ENCODE results near the gene EIF3A.

EIF3A gene

DNA sequence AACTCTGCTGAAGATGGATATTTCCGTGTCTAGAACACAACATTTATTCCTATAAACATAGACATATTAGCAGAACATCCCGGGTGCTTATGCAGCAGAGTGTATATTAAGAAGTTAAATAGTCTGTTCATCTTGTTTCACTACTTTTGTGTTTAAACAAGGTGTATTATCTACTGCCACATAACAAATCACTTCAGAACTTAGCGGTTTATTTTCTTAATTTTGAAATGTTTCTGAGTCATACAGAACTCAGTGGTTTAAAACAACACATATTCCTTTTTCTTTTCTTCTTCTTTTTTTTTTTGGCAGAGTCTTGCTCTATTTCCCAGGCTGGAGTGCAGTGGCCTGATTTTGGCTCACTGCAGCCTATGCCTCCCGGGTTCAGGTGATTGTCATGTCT, 49.1 kb upstream of the EIF3A start:
- H3K4me3 ChIP-seq (ENCODE audit: low read depth, low read length), result no peak overlapping the region
- TF ChIP-seq ZNF391 (tag by site-specific recombination; IDR thresholded peaks at IDR 0.05; ENCODE audit: borderline replicate concordance, low read depth) (no peak), ZNF501 (tag by site-specific recombination; IDR thresholded peaks at IDR 0.05) (no peak), BCL11A (tag by site-specific recombination; IDR thresholded peaks at IDR 0.05; ENCODE audit: low read depth) (no peak), ZBTB48 (tag by site-specific recombination; IDR thresholded peaks at IDR 0.05) (no peak), ZNF785 (tag by site-specific recombination; IDR thresholded peaks at IDR 0.05) (no peak), ZNF776 (tag by site-specific recombination; IDR thresholded peaks at IDR 0.05; ENCODE audit: borderline replicate concordance) (no peak), ZNF514 (tag by site-specific recombination; IDR thresholded peaks at IDR 0.05) (no peak), MYNN (tag by site-specific recombination; IDR thresholded peaks at IDR 0.05; ENCODE audit: borderline replicate concordance) (no peak), KLF8 (tag by site-specific recombination; IDR thresholded peaks at IDR 0.05) (no peak), OVOL3 (tag by site-specific recombination; IDR thresholded peaks at IDR 0.05) (no peak), KLF16 (tag by site-specific recombination; IDR thresholded peaks at IDR 0.05) (no peak)
- TF ChIP-seq, protein P1, sequence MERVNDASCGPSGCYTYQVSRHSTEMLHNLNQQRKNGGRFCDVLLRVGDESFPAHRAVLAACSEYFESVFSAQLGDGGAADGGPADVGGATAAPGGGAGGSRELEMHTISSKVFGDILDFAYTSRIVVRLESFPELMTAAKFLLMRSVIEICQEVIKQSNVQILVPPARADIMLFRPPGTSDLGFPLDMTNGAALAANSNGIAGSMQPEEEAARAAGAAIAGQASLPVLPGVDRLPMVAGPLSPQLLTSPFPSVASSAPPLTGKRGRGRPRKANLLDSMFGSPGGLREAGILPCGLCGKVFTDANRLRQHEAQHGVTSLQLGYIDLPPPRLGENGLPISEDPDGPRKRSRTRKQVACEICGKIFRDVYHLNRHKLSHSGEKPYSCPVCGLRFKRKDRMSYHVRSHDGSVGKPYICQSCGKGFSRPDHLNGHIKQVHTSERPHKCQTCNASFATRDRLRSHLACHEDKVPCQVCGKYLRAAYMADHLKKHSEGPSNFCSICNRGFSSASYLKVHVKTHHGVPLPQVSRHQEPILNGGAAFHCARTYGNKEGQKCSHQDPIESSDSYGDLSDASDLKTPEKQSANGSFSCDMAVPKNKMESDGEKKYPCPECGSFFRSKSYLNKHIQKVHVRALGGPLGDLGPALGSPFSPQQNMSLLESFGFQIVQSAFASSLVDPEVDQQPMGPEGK (tag by site-specific recombination; IDR thresholded peaks at IDR 0.05), result no peak
- TF ChIP-seq, protein P2, sequence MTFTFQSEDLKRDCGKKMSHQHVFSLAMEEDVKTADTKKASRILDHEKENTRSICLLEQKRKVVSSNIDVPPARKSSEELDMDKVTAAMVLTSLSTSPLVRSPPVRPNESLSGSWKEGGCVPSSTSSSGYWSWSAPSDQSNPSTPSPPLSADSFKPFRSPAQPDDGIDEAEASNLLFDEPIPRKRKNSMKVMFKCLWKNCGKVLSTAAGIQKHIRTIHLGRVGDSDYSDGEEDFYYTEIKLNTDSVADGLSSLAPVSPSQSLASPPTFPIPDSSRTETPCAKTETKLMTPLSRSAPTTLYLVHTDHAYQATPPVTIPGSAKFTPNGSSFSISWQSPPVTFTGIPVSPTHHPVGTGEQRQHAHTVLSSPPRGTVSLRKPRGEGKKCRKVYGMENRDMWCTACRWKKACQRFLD (tag by site-specific recombination; IDR thresholded peaks at IDR 0.05), result no peak
- TF ChIP-seq, protein P3, sequence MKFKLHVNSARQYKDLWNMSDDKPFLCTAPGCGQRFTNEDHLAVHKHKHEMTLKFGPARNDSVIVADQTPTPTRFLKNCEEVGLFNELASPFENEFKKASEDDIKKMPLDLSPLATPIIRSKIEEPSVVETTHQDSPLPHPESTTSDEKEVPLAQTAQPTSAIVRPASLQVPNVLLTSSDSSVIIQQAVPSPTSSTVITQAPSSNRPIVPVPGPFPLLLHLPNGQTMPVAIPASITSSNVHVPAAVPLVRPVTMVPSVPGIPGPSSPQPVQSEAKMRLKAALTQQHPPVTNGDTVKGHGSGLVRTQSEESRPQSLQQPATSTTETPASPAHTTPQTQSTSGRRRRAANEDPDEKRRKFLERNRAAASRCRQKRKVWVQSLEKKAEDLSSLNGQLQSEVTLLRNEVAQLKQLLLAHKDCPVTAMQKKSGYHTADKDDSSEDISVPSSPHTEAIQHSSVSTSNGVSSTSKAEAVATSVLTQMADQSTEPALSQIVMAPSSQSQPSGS (tag by site-specific recombination; IDR thresholded peaks at IDR 0.05; ENCODE audit: low read depth), result no peak
- TF ChIP-seq, protein P4, sequence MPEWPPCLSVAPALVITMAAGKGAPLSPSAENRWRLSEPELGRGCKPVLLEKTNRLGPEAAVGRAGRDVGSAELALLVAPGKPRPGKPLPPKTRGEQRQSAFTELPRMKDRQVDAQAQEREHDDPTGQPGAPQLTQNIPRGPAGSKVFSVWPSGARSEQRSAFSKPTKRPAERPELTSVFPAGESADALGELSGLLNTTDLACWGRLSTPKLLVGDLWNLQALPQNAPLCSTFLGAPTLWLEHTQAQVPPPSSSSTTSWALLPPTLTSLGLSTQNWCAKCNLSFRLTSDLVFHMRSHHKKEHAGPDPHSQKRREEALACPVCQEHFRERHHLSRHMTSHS (tag by site-specific recombination; IDR thresholded peaks at IDR 0.05), result no peak
- TF ChIP-seq, protein P5, sequence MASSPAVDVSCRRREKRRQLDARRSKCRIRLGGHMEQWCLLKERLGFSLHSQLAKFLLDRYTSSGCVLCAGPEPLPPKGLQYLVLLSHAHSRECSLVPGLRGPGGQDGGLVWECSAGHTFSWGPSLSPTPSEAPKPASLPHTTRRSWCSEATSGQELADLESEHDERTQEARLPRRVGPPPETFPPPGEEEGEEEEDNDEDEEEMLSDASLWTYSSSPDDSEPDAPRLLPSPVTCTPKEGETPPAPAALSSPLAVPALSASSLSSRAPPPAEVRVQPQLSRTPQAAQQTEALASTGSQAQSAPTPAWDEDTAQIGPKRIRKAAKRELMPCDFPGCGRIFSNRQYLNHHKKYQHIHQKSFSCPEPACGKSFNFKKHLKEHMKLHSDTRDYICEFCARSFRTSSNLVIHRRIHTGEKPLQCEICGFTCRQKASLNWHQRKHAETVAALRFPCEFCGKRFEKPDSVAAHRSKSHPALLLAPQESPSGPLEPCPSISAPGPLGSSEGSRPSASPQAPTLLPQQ (tag by site-specific recombination; IDR thresholded peaks at IDR 0.05), result no peak
- TF ChIP-seq, protein P6, sequence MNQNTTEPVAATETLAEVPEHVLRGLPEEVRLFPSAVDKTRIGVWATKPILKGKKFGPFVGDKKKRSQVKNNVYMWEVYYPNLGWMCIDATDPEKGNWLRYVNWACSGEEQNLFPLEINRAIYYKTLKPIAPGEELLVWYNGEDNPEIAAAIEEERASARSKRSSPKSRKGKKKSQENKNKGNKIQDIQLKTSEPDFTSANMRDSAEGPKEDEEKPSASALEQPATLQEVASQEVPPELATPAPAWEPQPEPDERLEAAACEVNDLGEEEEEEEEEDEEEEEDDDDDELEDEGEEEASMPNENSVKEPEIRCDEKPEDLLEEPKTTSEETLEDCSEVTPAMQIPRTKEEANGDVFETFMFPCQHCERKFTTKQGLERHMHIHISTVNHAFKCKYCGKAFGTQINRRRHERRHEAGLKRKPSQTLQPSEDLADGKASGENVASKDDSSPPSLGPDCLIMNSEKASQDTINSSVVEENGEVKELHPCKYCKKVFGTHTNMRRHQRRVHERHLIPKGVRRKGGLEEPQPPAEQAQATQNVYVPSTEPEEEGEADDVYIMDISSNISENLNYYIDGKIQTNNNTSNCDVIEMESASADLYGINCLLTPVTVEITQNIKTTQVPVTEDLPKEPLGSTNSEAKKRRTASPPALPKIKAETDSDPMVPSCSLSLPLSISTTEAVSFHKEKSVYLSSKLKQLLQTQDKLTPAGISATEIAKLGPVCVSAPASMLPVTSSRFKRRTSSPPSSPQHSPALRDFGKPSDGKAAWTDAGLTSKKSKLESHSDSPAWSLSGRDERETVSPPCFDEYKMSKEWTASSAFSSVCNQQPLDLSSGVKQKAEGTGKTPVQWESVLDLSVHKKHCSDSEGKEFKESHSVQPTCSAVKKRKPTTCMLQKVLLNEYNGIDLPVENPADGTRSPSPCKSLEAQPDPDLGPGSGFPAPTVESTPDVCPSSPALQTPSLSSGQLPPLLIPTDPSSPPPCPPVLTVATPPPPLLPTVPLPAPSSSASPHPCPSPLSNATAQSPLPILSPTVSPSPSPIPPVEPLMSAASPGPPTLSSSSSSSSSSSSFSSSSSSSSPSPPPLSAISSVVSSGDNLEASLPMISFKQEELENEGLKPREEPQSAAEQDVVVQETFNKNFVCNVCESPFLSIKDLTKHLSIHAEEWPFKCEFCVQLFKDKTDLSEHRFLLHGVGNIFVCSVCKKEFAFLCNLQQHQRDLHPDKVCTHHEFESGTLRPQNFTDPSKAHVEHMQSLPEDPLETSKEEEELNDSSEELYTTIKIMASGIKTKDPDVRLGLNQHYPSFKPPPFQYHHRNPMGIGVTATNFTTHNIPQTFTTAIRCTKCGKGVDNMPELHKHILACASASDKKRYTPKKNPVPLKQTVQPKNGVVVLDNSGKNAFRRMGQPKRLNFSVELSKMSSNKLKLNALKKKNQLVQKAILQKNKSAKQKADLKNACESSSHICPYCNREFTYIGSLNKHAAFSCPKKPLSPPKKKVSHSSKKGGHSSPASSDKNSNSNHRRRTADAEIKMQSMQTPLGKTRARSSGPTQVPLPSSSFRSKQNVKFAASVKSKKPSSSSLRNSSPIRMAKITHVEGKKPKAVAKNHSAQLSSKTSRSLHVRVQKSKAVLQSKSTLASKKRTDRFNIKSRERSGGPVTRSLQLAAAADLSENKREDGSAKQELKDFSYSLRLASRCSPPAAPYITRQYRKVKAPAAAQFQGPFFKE (tag by site-specific recombination; IDR thresholded peaks at IDR 0.05; ENCODE audit: borderline replicate concordance), result no peak
- POLR2A ChIA-PET, result no interaction called here
- no peaks in the 10 kb centered on the region for H3K9me3 ChIP-seq (ENCODE audit: control insufficient read depth, insufficient read depth, low read depth, low read length)
- peaks cover 66 to 79% of the 10 kb centered on the region in 2 experiments for H3K36me3 ChIP-seq (ENCODE audit: control insufficient read depth in 2 of 2, insufficient read depth in 1 of 2, low read length in 2 of 2)
- CTCF ChIA-PET, result no interaction called here
- no peak overlapping the region for H3K27ac ChIP-seq (ENCODE audit: extremely low read depth, low read depth, low read length)
- no peaks in the 10 kb centered on the region for H3K4me1 ChIP-seq (ENCODE audit: control insufficient read depth, insufficient read depth, low read length)

Measured in HEK293 (cell line).